ENCODE data around the gene FLT4. TPM values are rescaled to one million over a fixed set of nuclear protein-coding genes. Genes with fewer than 3 reads are reported as not detected.

FLT4 gene
- total RNA-seq, 2 experiments from 2014 or later, result not detected

DNA sequence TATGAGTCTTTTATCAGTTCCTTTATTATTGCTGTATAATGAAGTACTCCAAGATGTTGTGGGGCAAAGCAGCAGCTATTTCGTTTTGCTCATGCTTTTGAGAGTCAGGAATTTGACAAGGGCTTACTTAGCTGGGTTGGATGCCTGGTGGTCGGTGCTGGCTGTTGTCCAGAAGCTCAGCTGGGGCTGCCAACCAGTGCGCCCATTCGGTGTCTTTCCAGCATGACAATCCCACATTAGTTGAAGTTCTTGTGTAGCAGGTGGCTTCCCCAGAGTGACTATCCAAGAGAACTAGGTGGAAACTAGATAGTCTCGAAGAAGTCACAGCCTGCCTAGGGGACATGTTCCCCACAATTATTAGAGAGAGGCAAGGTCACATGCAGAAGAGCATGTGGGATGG, 3.4 kb upstream of the FLT4 start:
- CTCF ChIA-PET (ENCODE audit: unreplicated experiment), result no interaction called here
- BruUV-seq (replicated peaks), result no TSS peak
- Histone ChIP-seq H3K4me1 (ENCODE audit: insufficient read depth, low read length, poor library complexity, severe bottlenecking) (no peaks in the 10 kb centered on the region), H3K9me2 (ENCODE audit: insufficient read depth, low read length) (no peaks in the 10 kb centered on the region), H3K27ac (ENCODE audit: low read depth, low read length, poor library complexity, severe bottlenecking) (no peak overlapping the region), H3K79me2 (ENCODE audit: insufficient read depth, low read depth, low read length) (no peaks in the 10 kb centered on the region), H3K4me3 (ENCODE audit: low read depth, low read length, poor library complexity, severe bottlenecking) (no peak overlapping the region), H2AFZ (ENCODE audit: low read length) (no peak overlapping the region), H4K20me1 (ENCODE audit: insufficient read depth, low read length) (no peaks in the 10 kb centered on the region; the same call in 1 of the 2 replicates), H3K36me3 (ENCODE audit: insufficient read depth, low read length) (no peaks in the 10 kb centered on the region), H3K4me2 (ENCODE audit: low read length) (no peak overlapping the region), H3K9me3 (ENCODE audit: low read length) (no peaks in the 10 kb centered on the region)
- intact Hi-C loops (cut with micrococcal nuclease; ENCODE audit: unreplicated experiment), result no loop called here
- DNase-seq (ENCODE audit: low spot score), result no peak
- POLR2A ChIA-PET, result no interaction called here
- TF ChIP-seq, protein P1, sequence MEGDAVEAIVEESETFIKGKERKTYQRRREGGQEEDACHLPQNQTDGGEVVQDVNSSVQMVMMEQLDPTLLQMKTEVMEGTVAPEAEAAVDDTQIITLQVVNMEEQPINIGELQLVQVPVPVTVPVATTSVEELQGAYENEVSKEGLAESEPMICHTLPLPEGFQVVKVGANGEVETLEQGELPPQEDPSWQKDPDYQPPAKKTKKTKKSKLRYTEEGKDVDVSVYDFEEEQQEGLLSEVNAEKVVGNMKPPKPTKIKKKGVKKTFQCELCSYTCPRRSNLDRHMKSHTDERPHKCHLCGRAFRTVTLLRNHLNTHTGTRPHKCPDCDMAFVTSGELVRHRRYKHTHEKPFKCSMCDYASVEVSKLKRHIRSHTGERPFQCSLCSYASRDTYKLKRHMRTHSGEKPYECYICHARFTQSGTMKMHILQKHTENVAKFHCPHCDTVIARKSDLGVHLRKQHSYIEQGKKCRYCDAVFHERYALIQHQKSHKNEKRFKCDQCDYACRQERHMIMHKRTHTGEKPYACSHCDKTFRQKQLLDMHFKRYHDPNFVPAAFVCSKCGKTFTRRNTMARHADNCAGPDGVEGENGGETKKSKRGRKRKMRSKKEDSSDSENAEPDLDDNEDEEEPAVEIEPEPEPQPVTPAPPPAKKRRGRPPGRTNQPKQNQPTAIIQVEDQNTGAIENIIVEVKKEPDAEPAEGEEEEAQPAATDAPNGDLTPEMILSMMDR (conservative IDR thresholded peaks at IDR 0.05; ENCODE audit: low read length), result no peak
- TF ChIP-seq EZH2phosphoT487 (IDR thresholded peaks at IDR 0.05; ENCODE audit: borderline replicate concordance, low read depth, low read length), result no peak

DNA sequence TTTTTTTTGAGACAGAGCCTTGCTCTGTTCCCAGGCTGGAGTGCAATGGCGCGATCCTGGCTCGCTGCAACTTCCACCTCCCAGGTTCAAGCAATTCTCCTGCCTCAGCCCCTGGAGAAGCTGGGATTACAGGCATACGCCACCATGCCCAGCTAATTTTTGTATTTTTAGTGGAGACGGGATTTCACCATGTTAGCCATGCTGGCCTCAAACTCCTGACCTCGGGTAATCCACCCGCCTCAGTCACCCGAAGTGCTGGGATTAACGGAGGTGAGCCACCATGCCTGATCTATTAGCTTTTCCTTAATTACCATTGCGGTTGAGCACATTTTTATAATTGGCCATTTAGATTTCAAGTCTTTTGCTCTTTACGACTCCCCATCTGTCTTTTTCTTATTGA, 2.9 kb upstream of the FLT4 start:
- ChIA-PET CTCF (ENCODE audit: unreplicated experiment) (no interaction called here), POLR2A (no interaction called here)
- Histone ChIP-seq H4K20me1 (ENCODE audit: insufficient read depth, low read length) (no peaks in the 10 kb centered on the region; the same call in 1 of the 2 replicates), H3K9me3 (ENCODE audit: low read length) (no peaks in the 10 kb centered on the region), H2AFZ (ENCODE audit: low read length) (no peak overlapping the region), H3K4me1 (ENCODE audit: insufficient read depth, low read length, poor library complexity, severe bottlenecking) (no peaks in the 10 kb centered on the region), H3K79me2 (ENCODE audit: insufficient read depth, low read depth, low read length) (no peaks in the 10 kb centered on the region), H3K4me2 (ENCODE audit: low read length) (no peak overlapping the region), H3K36me3 (ENCODE audit: insufficient read depth, low read length) (no peaks in the 10 kb centered on the region), H3K4me3 (ENCODE audit: low read depth, low read length, poor library complexity, severe bottlenecking) (no peak overlapping the region), H3K9me2 (ENCODE audit: insufficient read depth, low read length) (no peaks in the 10 kb centered on the region), H3K27ac (ENCODE audit: low read depth, low read length, poor library complexity, severe bottlenecking) (no peak overlapping the region)
- no peak for DNase-seq (ENCODE audit: low spot score)
- intact Hi-C loops (cut with micrococcal nuclease; ENCODE audit: unreplicated experiment), result no loop called here
- TF ChIP-seq, protein P1 (conservative IDR thresholded peaks at IDR 0.05; ENCODE audit: low read length), result no peak
- TF ChIP-seq EZH2phosphoT487 (IDR thresholded peaks at IDR 0.05; ENCODE audit: borderline replicate concordance, low read depth, low read length), result no peak
- no TSS peak for BruUV-seq (replicated peaks)

DNA sequence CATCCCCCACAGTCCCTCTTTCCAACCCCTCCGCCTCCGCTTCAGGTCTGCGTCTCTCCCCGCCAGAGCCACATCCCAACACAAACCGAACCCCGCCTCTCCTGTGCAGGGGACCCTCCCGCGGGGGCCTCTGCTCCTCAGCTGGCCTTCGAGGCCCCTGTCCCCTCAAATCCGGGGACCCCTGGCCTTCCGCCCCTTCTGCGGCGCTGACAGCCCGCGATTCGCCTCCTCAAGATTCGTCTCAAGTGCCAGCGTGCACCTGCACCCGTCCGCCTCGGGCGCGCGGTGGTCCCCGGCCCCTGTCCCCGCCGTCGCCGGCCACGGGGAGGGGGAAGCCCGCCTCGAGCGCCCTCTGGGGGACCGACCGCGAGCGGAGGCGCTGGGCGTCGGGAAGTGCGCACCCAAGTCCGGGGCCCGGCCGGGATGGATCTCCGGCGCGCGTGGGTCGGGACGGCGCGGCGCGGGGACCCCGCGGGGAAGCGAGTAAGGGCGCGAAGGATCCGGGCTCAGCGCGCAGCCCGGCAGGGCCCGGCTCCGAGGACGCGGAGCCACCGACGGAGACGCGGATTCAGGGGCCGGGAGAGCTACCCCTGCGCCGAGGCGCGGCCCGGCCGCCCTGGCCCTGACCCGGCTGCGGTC, 623 bp downstream of the FLT4 start:
- Histone ChIP-seq H2AFZ (ENCODE audit: low read length) (no peak overlapping the region), H3K4me3 (ENCODE audit: low read depth, low read length, poor library complexity, severe bottlenecking) (no peak overlapping the region), H3K36me3 (ENCODE audit: insufficient read depth, low read length) (no peaks in the 10 kb centered on the region), H3K4me2 (ENCODE audit: low read length) (no peak overlapping the region), H3K27ac (ENCODE audit: low read depth, low read length, poor library complexity, severe bottlenecking) (no peak overlapping the region), H3K4me1 (ENCODE audit: insufficient read depth, low read length, poor library complexity, severe bottlenecking) (no peaks in the 10 kb centered on the region), H3K9me2 (ENCODE audit: insufficient read depth, low read length) (no peaks in the 10 kb centered on the region), H3K9me3 (ENCODE audit: low read length) (no peaks in the 10 kb centered on the region), H4K20me1 (ENCODE audit: insufficient read depth, low read length) (no peaks in the 10 kb centered on the region), H3K79me2 (ENCODE audit: insufficient read depth, low read depth, low read length) (no peaks in the 10 kb centered on the region)
- ChIA-PET POLR2A (no interaction called here), CTCF (ENCODE audit: unreplicated experiment) (no interaction called here)
- DNase-seq (ENCODE audit: low spot score), result no peak
- intact Hi-C loops (cut with micrococcal nuclease; ENCODE audit: unreplicated experiment), result no loop called here
- TF ChIP-seq, protein P1 (conservative IDR thresholded peaks at IDR 0.05; ENCODE audit: low read length), result no peak
- no peak for TF ChIP-seq EZH2phosphoT487 (IDR thresholded peaks at IDR 0.05; ENCODE audit: borderline replicate concordance, low read depth, low read length)
- BruUV-seq (replicated peaks), result no TSS peak
